Endothelial cell (in vitro differentiated cells): ENCODE data around the gene METTL22. TPM values are rescaled to one million over a fixed set of nuclear protein-coding genes. Genes with fewer than 3 reads are reported as not detected.

Experiments used
- DNase-seq: peaks from one replicate; pipeline ENCODE4 v3.0.0; 2021; ENCODE audit warnings: low spot score
- H3K27ac Mint-ChIP-seq: one replicate; pipeline ENCODE4 v1.8.0; 2021; ENCODE audit warnings: mixed read lengths, inconsistent platforms; ENCODE audit not compliant: unreplicated experiment
- H3K27me3 Mint-ChIP-seq: one replicate; pipeline ENCODE4 v1.8.0; 2021; ENCODE audit warnings: mild to moderate bottlenecking, moderate library complexity, mixed read lengths, inconsistent platforms; ENCODE audit not compliant: unreplicated experiment
- H3K36me3 Mint-ChIP-seq: one replicate; pipeline ENCODE4 v1.8.0; 2021; ENCODE audit warnings: mild to moderate bottlenecking, low read depth, mixed read lengths, inconsistent platforms; ENCODE audit not compliant: unreplicated experiment
- H3K4me1 Mint-ChIP-seq: one replicate; pipeline ENCODE4 v1.8.0; 2021; ENCODE audit warnings: mild to moderate bottlenecking, mixed read lengths, inconsistent platforms; ENCODE audit not compliant: unreplicated experiment
- H3K4me3 Mint-ChIP-seq: one replicate; pipeline ENCODE4 v1.8.0; 2021; ENCODE audit warnings: mild to moderate bottlenecking, mixed read lengths, inconsistent platforms; ENCODE audit not compliant: unreplicated experiment
- H3K9me3 Mint-ChIP-seq: one replicate; pipeline ENCODE4 v1.8.0; 2021; ENCODE audit warnings: mixed read lengths, inconsistent platforms; ENCODE audit not compliant: unreplicated experiment
- total RNA-seq: library from RNA; stranded (reverse); fragmentation: NEBNext Ultra II Directional; extraction: Animal tissue kit (Norgen Biotek cat#: 25700); gene quantifications from one replicate; pipeline ENCODE4 v1.2.1, GENCODE V29; 2021; ENCODE audit not compliant: unreplicated experiment
- TF ChIP-seq, protein P1 (sequence below): fragments of 200-600 bp; sonication (generic); IDR thresholded peaks from one replicate; pipeline ENCODE4 v1.5.0; 2021; ENCODE audit warnings: antibody characterized with exemption; ENCODE audit not compliant: unreplicated experiment

The METTL22 gene
- total RNA-seq, 1 donor from 2014 or later, result 39.6 TPM

DNA sequence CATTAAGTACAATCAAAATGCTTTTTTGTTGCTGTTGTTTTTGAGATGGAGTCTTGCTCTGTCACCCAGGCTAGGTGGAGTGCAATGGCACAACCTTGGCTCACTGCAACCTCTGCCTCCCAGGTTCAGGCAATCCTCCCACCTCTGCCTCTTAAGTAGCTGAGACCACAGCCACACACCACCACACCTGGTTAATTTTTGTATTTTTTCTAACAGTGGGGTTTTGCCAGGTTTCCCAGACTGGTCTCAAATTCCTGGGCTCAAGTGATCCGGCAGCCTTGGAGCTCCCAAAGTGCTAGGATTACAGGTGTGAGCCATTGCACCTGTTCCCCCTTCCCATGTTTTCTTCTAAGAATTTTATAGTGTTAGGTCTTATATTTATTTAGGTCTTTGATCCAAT lies 48.0 kb downstream of the METTL22 start:
- H3K27me3 Mint-ChIP-seq, result peaks cover 9% of the 10 kb centered on the region
- H3K4me3 Mint-ChIP-seq, result no peak overlapping the region
- no peak for DNase-seq
- no peak overlapping the region for H3K27ac Mint-ChIP-seq
- TF ChIP-seq, protein P1, sequence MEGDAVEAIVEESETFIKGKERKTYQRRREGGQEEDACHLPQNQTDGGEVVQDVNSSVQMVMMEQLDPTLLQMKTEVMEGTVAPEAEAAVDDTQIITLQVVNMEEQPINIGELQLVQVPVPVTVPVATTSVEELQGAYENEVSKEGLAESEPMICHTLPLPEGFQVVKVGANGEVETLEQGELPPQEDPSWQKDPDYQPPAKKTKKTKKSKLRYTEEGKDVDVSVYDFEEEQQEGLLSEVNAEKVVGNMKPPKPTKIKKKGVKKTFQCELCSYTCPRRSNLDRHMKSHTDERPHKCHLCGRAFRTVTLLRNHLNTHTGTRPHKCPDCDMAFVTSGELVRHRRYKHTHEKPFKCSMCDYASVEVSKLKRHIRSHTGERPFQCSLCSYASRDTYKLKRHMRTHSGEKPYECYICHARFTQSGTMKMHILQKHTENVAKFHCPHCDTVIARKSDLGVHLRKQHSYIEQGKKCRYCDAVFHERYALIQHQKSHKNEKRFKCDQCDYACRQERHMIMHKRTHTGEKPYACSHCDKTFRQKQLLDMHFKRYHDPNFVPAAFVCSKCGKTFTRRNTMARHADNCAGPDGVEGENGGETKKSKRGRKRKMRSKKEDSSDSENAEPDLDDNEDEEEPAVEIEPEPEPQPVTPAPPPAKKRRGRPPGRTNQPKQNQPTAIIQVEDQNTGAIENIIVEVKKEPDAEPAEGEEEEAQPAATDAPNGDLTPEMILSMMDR, result no peak
- no peaks in the 10 kb centered on the region for H3K9me3 Mint-ChIP-seq
- H3K36me3 Mint-ChIP-seq, result no peaks in the 10 kb centered on the region
- no peaks in the 10 kb centered on the region for H3K4me1 Mint-ChIP-seq

DNA sequence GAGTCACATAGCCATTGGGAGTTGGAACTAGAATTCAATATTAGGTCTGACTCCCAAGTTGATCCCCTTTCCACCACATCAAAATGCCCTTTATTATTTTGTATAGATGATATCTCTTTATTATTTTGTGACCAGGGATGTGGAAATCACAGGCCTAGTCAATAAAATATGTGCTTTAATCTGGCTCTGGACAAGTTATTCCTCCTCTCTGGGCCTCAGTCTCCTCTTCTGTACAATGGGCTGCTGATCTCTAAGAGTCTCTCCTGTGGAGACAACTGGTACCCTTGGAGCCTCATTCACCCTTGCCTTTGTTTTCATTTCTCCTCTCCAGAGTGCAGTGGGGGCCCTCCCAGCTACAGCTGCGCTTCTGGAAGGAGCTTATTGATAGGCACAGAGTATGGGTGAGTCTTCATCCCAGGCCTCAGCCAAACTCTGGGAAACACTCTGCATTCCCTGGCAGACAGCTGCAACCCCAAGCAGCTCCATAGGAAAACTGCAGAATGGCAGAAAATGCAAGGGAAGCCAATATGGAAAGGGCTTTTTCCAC lies 48.6 kb downstream of the METTL22 start:
- no peak for DNase-seq

DNA sequence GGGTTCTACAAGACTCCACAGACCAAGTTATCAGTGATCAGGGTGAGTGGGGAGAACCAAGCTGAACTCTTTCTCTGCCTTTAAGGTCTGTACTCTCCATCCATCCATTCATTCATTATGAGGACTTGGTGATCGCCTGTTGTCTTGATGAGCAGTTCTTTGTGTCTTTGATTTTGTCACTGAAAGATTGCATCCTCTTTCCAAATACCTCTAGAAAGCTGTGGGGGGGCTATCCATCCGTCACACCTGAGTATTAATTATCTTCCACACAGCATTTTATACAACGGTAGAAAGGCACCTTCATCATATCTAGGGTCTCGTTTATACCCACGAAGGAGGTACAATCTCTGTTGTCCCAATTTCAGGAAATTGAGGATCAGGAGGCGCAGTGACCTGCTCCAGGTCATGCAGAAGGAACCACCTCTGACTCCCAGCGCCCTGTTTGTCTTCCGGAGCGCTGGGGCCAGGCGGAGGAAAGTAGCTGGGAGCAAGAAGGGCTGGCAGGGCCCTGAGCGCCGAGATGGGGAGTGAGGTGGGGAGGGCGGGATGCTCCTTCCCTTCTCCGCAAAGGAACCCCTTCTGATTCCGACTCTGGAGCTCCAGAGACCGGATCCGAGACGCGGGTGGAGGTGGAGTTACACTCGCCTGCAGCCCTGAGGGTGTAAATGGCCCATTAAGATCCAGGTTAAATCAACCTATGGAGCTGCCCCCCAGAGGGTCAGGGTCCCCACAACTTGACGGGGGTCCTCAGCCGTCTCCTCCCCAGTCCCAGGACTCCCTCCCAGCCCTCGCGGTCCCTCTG lies 52.3 kb downstream of the METTL22 start:
- Mint-ChIP-seq H3K9me3 (no peaks in the 10 kb centered on the region), H3K27me3 (peaks cover 13% of the 10 kb centered on the region), H3K4me3 (peak overlapping the region; percentile 68), H3K27ac (no peak overlapping the region), H3K4me1 (peaks cover 2% of the 10 kb centered on the region), H3K36me3 (no peaks in the 10 kb centered on the region)
- TF ChIP-seq, protein P1, result no peak
- DNase-seq, result peak; percentile 22

More for the DNA sequence above, 48.6 kb downstream of the METTL22 start:
- Mint-ChIP-seq H3K4me1 (peaks cover 2% of the 10 kb centered on the region), H3K9me3 (no peaks in the 10 kb centered on the region), H3K4me3 (no peak overlapping the region), H3K36me3 (no peaks in the 10 kb centered on the region), H3K27me3 (peaks cover 11% of the 10 kb centered on the region), H3K27ac (no peak overlapping the region)
- TF ChIP-seq, protein P1, result no peak

DNA sequence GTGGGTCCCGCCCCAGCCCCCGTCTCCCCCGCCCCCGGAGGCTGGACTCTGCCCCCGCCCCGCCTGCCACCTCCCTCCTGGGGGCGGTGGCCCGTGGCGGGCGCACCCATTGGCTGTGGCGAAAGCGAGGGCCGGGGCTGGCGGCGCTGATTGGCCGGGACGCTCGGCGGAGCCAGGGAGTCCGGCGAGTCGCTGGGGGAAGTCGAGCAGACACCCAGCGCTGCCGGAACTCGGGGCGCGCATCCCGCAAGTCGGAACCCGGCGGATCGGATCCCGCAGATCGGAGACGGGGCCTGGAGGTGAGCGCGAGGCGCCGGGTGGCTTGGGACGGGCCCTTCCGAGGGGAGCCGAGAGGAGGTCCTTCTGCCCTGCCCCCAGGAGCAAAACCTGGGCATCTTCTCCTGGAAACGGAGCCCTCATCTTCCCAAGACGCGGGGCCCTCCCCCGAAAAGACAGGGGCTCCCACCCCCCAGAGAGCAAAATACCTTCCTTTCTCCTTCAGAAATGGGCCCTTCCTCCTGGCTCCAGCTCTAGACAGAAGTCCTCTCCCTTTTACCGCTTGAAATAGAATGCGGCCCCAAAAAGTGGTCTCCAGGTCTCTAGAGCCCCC lies 53.0 kb downstream of the METTL22 start, which contains the start of gene ABAT:
TSS of gene ABAT (plus strand) at position 205 of the 610 bp plus-strand sequence. CDS start 61,123 bp downstream, outside the sequence.
- peaks cover 13% of the 10 kb centered on the region for H3K27me3 Mint-ChIP-seq
- no peaks in the 10 kb centered on the region for H3K36me3 Mint-ChIP-seq
- no peak within 1 kb of the TSS for H3K27ac Mint-ChIP-seq
- DNase-seq, result peak; percentile 82
- TF ChIP-seq, protein P1, result no peak
- H3K9me3 Mint-ChIP-seq, result no peaks in the 10 kb centered on the region
- peaks cover 2% of the 10 kb centered on the region for H3K4me1 Mint-ChIP-seq
- peak within 1 kb of the TSS; percentile 82 for H3K4me3 Mint-ChIP-seq
